Liver (tissue), 3 donors: ENCODE data around the gene TMEM43.

Experiments
- GABPA ChIP-seq, 2 donors: IDR thresholded peaks in 1 of 2; conservative IDR thresholded peaks in 1 of 2; 2 replicates each; pipeline ENCODE4 v1.6.1; 2016; ENCODE audit warnings: antibody characterized with exemption in 2 of 2, mild to moderate bottlenecking in 1 of 2, moderate library complexity in 1 of 2
- JUND ChIP-seq, 2 donors: IDR thresholded peaks; 2 replicates each; pipeline ENCODE4 v1.6.1; 2016; ENCODE audit warnings: antibody characterized with exemption in 2 of 2
- TAF1 ChIP-seq: conservative IDR thresholded peaks from 2 replicates; pipeline ENCODE4 v1.6.1; 2016; ENCODE audit warnings: antibody characterized with exemption, mild to moderate bottlenecking
- YY1 ChIP-seq: IDR thresholded peaks from 2 replicates; pipeline ENCODE4 v1.6.1; 2016; ENCODE audit warnings: antibody characterized with exemption, mild to moderate bottlenecking
- TF ChIP-seq, protein P1 (sequence below): fragments of 150-350 bp; IDR thresholded peaks from 2 replicates; pipeline ENCODE4 v1.5.1; 2017; ENCODE audit warnings: improper control_type of control experiment, low read depth, low read length; ENCODE audit not compliant: missing input control
- TF ChIP-seq, protein P2 (sequence below): IDR thresholded peaks from 2 replicates; pipeline ENCODE4 v1.6.1; 2016; ENCODE audit warnings: antibody characterized with exemption
- donor health status: healthy.
- donor health status: healthy.

DNA sequence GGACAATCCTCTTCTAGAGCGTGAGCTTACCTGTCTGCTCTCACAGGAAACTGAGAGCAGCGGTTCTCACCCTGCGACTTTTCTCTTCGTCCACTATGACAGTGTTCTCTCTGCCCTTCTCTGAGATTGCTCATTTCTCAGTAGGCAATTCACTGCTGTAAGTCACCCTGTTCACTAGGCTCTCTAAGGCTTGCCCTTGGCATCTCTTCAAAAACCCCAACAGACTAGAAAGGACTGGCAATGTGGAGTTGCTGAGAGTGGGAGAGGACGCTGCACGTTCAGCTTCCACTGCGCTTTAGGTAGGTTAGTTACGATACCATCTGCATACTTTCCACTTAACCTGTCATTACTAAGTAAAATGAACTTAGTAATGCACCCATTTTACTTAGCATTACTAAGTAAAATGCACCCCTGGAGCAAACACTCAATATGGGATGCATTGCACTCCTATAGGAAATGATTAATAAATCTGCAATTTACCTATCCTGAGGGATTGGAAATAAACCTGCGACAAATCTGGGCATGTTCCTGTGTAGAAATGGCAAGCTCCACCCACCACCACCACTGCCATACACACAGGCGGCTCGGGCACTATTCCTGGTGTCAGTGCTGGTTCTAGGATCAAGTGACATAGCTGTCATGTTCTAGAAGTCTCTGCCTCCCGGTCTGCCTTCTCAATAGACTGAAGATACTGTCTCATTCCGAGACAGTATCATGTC lies 32.1 kb downstream of the TMEM43 start:
- TF ChIP-seq, protein P1, sequence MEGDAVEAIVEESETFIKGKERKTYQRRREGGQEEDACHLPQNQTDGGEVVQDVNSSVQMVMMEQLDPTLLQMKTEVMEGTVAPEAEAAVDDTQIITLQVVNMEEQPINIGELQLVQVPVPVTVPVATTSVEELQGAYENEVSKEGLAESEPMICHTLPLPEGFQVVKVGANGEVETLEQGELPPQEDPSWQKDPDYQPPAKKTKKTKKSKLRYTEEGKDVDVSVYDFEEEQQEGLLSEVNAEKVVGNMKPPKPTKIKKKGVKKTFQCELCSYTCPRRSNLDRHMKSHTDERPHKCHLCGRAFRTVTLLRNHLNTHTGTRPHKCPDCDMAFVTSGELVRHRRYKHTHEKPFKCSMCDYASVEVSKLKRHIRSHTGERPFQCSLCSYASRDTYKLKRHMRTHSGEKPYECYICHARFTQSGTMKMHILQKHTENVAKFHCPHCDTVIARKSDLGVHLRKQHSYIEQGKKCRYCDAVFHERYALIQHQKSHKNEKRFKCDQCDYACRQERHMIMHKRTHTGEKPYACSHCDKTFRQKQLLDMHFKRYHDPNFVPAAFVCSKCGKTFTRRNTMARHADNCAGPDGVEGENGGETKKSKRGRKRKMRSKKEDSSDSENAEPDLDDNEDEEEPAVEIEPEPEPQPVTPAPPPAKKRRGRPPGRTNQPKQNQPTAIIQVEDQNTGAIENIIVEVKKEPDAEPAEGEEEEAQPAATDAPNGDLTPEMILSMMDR, result no peak
- no peak for TF ChIP-seq YY1
- TF ChIP-seq GABPA (IDR thresholded peaks at IDR 0.05 in 1 of 2, conservative IDR thresholded peaks at IDR 0.05 in 1 of 2), result no peak
- TF ChIP-seq, protein P2, sequence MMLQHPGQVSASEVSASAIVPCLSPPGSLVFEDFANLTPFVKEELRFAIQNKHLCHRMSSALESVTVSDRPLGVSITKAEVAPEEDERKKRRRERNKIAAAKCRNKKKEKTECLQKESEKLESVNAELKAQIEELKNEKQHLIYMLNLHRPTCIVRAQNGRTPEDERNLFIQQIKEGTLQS, result no peak
- no peak for TF ChIP-seq TAF1
- TF ChIP-seq JUND (IDR thresholded peaks at IDR 0.05), result no peak
